BLaER1 treated with 17β-estradiol and CSF1 and Interleukin-3, amounts not matched to agents 10 nM and 100 nM (cell line): ENCODE data around the gene POLN.

ENCODE experiments used
- H3K27ac ChIP-seq, 11 experiments: shearing (Covaris generic); formaldehyde crosslinking; 2 replicates each; pipeline ENCODE4 v1.8.1; 2022
- H3K27me3 ChIP-seq, 11 experiments: shearing (Covaris generic); formaldehyde crosslinking; 2 replicates each; pipeline ENCODE4 v1.8.1; 2022
- H3K36me3 ChIP-seq, 11 experiments: shearing (Covaris generic); formaldehyde crosslinking; 2 replicates each; pipeline ENCODE4 v1.8.1; 2022
- H3K4me1 ChIP-seq, 10 experiments: shearing (Covaris generic); formaldehyde crosslinking; 2 replicates each; pipeline ENCODE4 v1.8.1; 2022
- H3K4me2 ChIP-seq, 11 experiments: shearing (Covaris generic); formaldehyde crosslinking; 2 replicates each; pipeline ENCODE4 v1.8.1; 2022
- H3K4me3 ChIP-seq, 10 experiments: shearing (Covaris generic); formaldehyde crosslinking; 2 replicates each; pipeline ENCODE4 v1.8.1; 2022
- H3K9ac ChIP-seq, 11 experiments: shearing (Covaris generic); formaldehyde crosslinking; 2 replicates each; pipeline ENCODE4 v1.8.1; 2022
- H3K9me3 ChIP-seq, 11 experiments: shearing (Covaris generic); formaldehyde crosslinking; replicated peaks in 1 of 11; 2 replicates each; pipeline ENCODE4 v1.8.1; 2022
- H4K20me1 ChIP-seq, 11 experiments: shearing (Covaris generic); formaldehyde crosslinking; 2 replicates each; pipeline ENCODE4 v1.8.1; 2022
- Cebpa-rat ChIP-seq, 11 experiments: shearing (Covaris generic); IDR thresholded peaks; 2 replicates each; pipeline ENCODE4 v1.8.1; 2022

Gene POLN

GRCh38 chr4:2063557-2064275 lies 178.2 kb downstream of the POLN start:
- H3K4me1 ChIP-seq: peaks cover 0 to 42% (median 24%) of the 10 kb centered on the region in 10 experiments; a peak in 15 of 20 replicates
- H3K4me3 ChIP-seq: no peak overlapping the region
- H4K20me1 ChIP-seq: peaks cover 0 to 76% (median 38%) of the 10 kb centered on the region in 11 experiments; a peak in 15 of 22 replicates
- no peak overlapping the region for H3K27ac ChIP-seq
- H3K27me3 ChIP-seq: peaks cover 13 to 27% (median 20%) of the 10 kb centered on the region in 11 experiments; a peak in 20 of 22 replicates
- H3K36me3 ChIP-seq: peaks cover 0 to 20% (median 8%) of the 10 kb centered on the region in 11 experiments; a peak in 9 of 22 replicates
- no peak overlapping the region for H3K9ac ChIP-seq
- H3K9me3 ChIP-seq: no peaks in the 10 kb centered on the region
- TF ChIP-seq Cebpa-rat (IDR thresholded peaks at IDR 0.05): no peak
- H3K4me2 ChIP-seq: no peak overlapping the region

GRCh38 chr4:2062808-2063524 lies 179.0 kb downstream of the POLN start:
- Histone ChIP-seq H3K27ac (no peak overlapping the region), H3K4me2 (no peak overlapping the region), H4K20me1 (peaks cover 0 to 69% (median 38%) of the 10 kb centered on the region in 11 experiments; a peak in 15 of 22 replicates), H3K4me1 (peaks cover 0 to 45% (median 24%) of the 10 kb centered on the region in 10 experiments; a peak in 15 of 20 replicates), H3K36me3 (peaks cover 0 to 20% (median 8%) of the 10 kb centered on the region in 11 experiments; a peak in 9 of 22 replicates), H3K27me3 (peaks cover 21 to 34% (median 28%) of the 10 kb centered on the region in 11 experiments; a peak in 20 of 22 replicates), H3K9me3 (no peaks in the 10 kb centered on the region), H3K9ac (no peak overlapping the region), H3K4me3 (no peak overlapping the region)
- no peak for TF ChIP-seq Cebpa-rat (IDR thresholded peaks at IDR 0.05)

- peaks cover 0 to 38% (median 22%) of the 10 kb centered on the region in 10 experiments; a peak in 15 of 20 replicates for H3K4me1 ChIP-seq
- H3K9me3 ChIP-seq: no peaks in the 10 kb centered on the region
- no peak overlapping the region for H3K4me3 ChIP-seq
- peak overlapping the region in 4 of 11 experiments; percentile 35 to 76 (median 56); a peak in 5 of 22 replicates for H3K9ac ChIP-seq
- TF ChIP-seq Cebpa-rat (IDR thresholded peaks at IDR 0.05): no peak
- peaks cover 0 to 20% (median 8%) of the 10 kb centered on the region in 11 experiments; a peak in 9 of 22 replicates for H3K36me3 ChIP-seq
- H3K27ac ChIP-seq: no peak overlapping the region
- H4K20me1 ChIP-seq: peaks cover 0 to 62% (median 32%) of the 10 kb centered on the region in 11 experiments; a peak in 15 of 22 replicates
- H3K27me3 ChIP-seq: peaks cover 27 to 41% (median 35%) of the 10 kb centered on the region in 11 experiments
- H3K4me2 ChIP-seq: peak overlapping the region in 7 of 11 experiments; percentile 78 to 90 (median 85); a peak in 10 of 22 replicates
Measured at GRCh38 chr4:2062168-2062807, 179.6 kb downstream of the POLN start.

- Histone ChIP-seq H3K4me3 (peak overlapping the region in 1 of 10 experiments; percentile 71; a peak in 2 of 20 replicates), H3K4me2 (peak overlapping the region; percentile 41 to 90 (median 78); a peak in 21 of 22 replicates), H3K4me1 (peaks cover 0 to 30% (median 18%) of the 10 kb centered on the region in 10 experiments; a peak in 14 of 20 replicates), H3K36me3 (peaks cover 0 to 20% (median 8%) of the 10 kb centered on the region in 11 experiments; a peak in 9 of 22 replicates), H3K9ac (peak overlapping the region in 4 of 11 experiments; percentile 35 to 76 (median 56); a peak in 5 of 22 replicates), H3K27me3 (peaks cover 36 to 49% (median 43%) of the 10 kb centered on the region in 11 experiments), H4K20me1 (peaks cover 0 to 54% (median 25%) of the 10 kb centered on the region in 11 experiments; a peak in 15 of 22 replicates), H3K9me3 (no peaks in the 10 kb centered on the region), H3K27ac (no peak overlapping the region)
- no peak for TF ChIP-seq Cebpa-rat (IDR thresholded peaks at IDR 0.05)
Measured at GRCh38 chr4:2061186-2062131, 180.5 kb downstream of the POLN start.

- H3K36me3 ChIP-seq: peaks cover 0 to 20% (median 8%) of the 10 kb centered on the region in 11 experiments; a peak in 9 of 22 replicates
- H3K4me1 ChIP-seq: peaks cover 0 to 28% (median 18%) of the 10 kb centered on the region in 10 experiments; a peak in 14 of 20 replicates
- TF ChIP-seq Cebpa-rat (IDR thresholded peaks at IDR 0.05): no peak
- peak overlapping the region; percentile 41 to 90 (median 83); a peak in 21 of 22 replicates for H3K4me2 ChIP-seq
- peak overlapping the region in 5 of 11 experiments; percentile 9 to 82 (median 60); a peak in 4 of 22 replicates for H3K9ac ChIP-seq
- H3K27me3 ChIP-seq: peaks cover 40 to 56% (median 46%) of the 10 kb centered on the region in 11 experiments
- H3K27ac ChIP-seq: no peak overlapping the region
- H3K9me3 ChIP-seq: no peaks in the 10 kb centered on the region
- peaks cover 0 to 46% (median 25%) of the 10 kb centered on the region in 11 experiments; a peak in 14 of 22 replicates for H4K20me1 ChIP-seq
- peak overlapping the region in 4 of 10 experiments; percentile 16 to 75 (median 70); a peak in 5 of 20 replicates for H3K4me3 ChIP-seq
Measured at GRCh38 chr4:2060611-2061185, 181.2 kb downstream of the POLN start.

GRCh38 chr4:2059726-2060602 lies 182.0 kb downstream of the POLN start:
- peaks cover 0 to 28% (median 18%) of the 10 kb centered on the region in 10 experiments; a peak in 14 of 20 replicates for H3K4me1 ChIP-seq
- H3K4me2 ChIP-seq: peak overlapping the region; percentile 75 to 90 (median 85)

More at GRCh38 chr4:2059726-2060602, 182.0 kb downstream of the POLN start:
- H4K20me1 ChIP-seq: peaks cover 0 to 42% (median 23%) of the 10 kb centered on the region in 11 experiments; a peak in 14 of 22 replicates
- H3K9me3 ChIP-seq: no peaks in the 10 kb centered on the region
- TF ChIP-seq Cebpa-rat (IDR thresholded peaks at IDR 0.05): no peak
- H3K4me3 ChIP-seq: peak overlapping the region; percentile 68 to 78 (median 70)
- H3K27ac ChIP-seq: peak overlapping the region in 8 of 11 experiments; percentile 48 to 74 (median 63); a peak in 16 of 22 replicates
- H3K27me3 ChIP-seq: peaks cover 40 to 57% (median 46%) of the 10 kb centered on the region in 11 experiments
- peak overlapping the region; percentile 45 to 82 (median 75); a peak in 20 of 22 replicates for H3K9ac ChIP-seq
- peaks cover 0 to 20% (median 8%) of the 10 kb centered on the region in 11 experiments; a peak in 9 of 22 replicates for H3K36me3 ChIP-seq
